GM18951 (cell line): Measurements from ENCODE around the gene IMPDH2.
A peak's percentile ranks its signal among the peaks of the same experiment; 100 is the strongest.

ENCODE experiments used
- POLR2A ChIP-seq: IDR thresholded peaks from 4 replicates; pipeline ENCODE4 v1.6.1; 2011; ENCODE audit warnings: mild to moderate bottlenecking; ENCODE audit not compliant: insufficient read length, insufficient read depth; ENCODE audit errors: extremely low read depth
- in situ Hi-C: fragments of 300-500 bp; cut with MboI; formaldehyde crosslinking; loops from one replicate; pipeline ENCODE4 v1.12.0; 2022; ENCODE audit warnings: low sequenced_read_pairs, mixed read lengths, inconsistent platforms; ENCODE audit not compliant: unreplicated experiment

Gene IMPDH2

GRCh38 chr3:49007068-49007770, 22.0 kb downstream of the IMPDH2 start, which contains the start of gene WDR6:
WDR6 (plus strand) TSS chr3:49007391; CDS start chr3:49007432, 41 bp downstream.
- TF ChIP-seq POLR2A = peak; percentile 90
- in situ Hi-C loops = no loop called here

- in situ Hi-C loops = no loop called here
- no peak for TF ChIP-seq POLR2A
Observed at GRCh38 chr3:49006408-49007067, 22.7 kb downstream of the IMPDH2 start.

- in situ Hi-C loops = no loop called here
- no peak for TF ChIP-seq POLR2A
Observed at GRCh38 chr3:49005998-49006397, 23.2 kb downstream of the IMPDH2 start.

GRCh38 chr3:49005303-49005680, 23.9 kb downstream of the IMPDH2 start:
- in situ Hi-C loops = no loop called here
- TF ChIP-seq POLR2A = no peak

- TF ChIP-seq POLR2A = no peak
- in situ Hi-C loops = no loop called here
Observed at GRCh38 chr3:49004352-49005302, 24.6 kb downstream of the IMPDH2 start.

DNA sequence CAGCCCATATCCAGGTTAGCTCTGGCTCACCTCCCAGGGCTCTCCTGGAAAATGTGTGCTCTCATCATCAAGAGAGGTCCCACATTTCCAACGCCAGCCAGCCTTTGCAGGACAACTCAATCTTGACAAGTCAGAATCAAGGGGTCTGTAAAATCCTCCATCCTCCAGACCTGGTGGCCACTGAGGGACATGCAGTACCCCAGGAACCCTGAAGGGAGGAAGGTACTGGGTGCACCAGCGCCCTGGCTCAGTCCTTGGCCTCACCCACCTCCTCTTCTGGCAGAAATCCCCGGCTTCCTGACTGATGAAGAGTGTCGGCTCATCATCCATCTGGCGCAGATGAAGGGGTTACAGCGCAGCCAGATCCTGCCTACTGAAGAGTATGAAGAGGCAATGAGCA, 28.0 kb downstream of the IMPDH2 start:
- in situ Hi-C loops = no loop called here
- peak; percentile 12 for TF ChIP-seq POLR2A

- in situ Hi-C loops = no loop called here
Observed at GRCh38 chr3:48999085-48999858, 29.9 kb downstream of the IMPDH2 start.

GRCh38 chr3:48997714-48998637, 31.2 kb downstream of the IMPDH2 start:
- in situ Hi-C loops = no loop called here
- TF ChIP-seq POLR2A = no peak

More at GRCh38 chr3:48999085-48999858, 29.9 kb downstream of the IMPDH2 start:
- no peak for TF ChIP-seq POLR2A

DNA sequence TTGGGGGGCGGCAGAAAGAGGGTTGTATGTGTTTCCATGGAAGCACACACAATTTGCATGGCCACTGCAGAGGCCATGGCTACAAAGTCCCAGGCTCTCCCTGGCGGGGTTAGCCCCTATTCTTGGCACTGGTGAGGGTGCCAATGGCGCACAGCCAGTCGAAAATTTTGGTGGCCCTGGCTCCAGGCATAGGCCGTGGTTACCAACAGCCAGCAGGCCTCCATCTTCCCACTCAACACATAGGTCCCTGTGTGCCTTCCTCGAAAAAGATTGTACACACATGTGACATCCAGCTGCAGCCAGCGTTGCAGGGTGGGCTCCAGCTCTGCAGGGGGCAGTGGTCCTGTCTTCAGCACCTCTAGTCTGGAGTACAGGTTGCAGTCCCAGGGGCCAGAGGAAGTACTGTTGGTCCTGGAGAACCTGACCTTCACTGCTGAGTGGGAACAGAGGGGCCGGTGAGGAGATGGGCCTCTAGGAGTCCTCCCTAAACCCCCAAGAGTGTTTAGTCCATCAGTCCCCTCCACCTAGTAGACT, 32.0 kb downstream of the IMPDH2 start:
- no peak for TF ChIP-seq POLR2A
- in situ Hi-C loops = no loop called here

DNA sequence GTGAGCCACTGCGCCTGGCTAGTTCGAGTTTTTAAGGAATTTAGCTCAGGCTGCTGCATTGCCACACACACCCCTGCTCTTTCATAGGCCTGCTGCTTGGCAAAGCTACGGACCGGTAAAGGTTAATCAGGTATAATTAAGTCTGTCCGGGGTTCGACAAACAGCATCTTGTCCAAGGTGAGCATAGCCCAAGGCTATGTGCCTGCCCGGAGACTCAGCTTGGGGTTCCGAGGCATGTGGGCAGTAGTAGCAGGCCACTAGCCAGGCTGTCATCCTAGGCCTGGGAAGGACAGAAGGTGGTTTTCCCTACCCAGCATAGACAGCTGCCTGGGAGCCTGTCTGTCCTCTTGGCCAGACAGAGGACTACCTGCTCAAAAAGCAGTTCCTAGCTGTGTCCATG, 32.6 kb downstream of the IMPDH2 start:
- in situ Hi-C loops = no loop called here
- TF ChIP-seq POLR2A = no peak

DNA sequence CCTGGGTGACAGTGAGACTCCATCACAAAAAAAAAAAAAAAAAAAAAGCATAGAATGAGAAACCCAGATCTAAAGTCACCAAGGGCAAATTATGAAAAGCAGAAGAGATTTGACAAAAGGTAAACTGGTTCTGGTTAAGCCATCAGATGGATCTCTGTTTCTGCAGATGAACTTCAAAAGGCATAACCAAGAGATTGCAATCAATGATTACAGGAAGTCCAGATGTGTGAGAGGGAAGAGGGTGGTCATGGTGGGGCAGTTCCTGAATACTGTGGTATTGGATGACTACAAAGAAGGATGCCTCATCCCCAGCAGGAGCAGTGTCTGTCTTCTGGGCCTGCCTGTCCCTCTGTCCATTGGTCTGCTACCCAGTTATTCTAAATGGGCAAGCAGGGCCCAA, 35.4 kb downstream of the IMPDH2 start:
- TF ChIP-seq POLR2A = no peak
- in situ Hi-C loops = no loop called here

GRCh38 chr3:48991851-48992545, 37.2 kb downstream of the IMPDH2 start:
- in situ Hi-C loops = no loop called here
- TF ChIP-seq POLR2A = no peak
